Measurements from ENCODE around the gene FBXW7. TPM values are rescaled to one million over a fixed set of nuclear protein-coding genes. Genes with fewer than 3 reads are reported as not detected.

Gene FBXW7
- total and polyA plus RNA-seq, 2 donors from 2014 or later, result 5.5 to 64.0 TPM

- Histone ChIP-seq H3K4me3 (ENCODE audit: low read length in 3 of 3) (no peak overlapping the region), H3K27ac (ENCODE audit: low read depth in 2 of 2, low read length in 2 of 2) (no peak overlapping the region), H3K27me3 (ENCODE audit: control insufficient read depth, insufficient read depth, low read length) (no peaks in the 10 kb centered on the region), H3K9ac (ENCODE audit: low read length in 3 of 3) (no peak overlapping the region), H3K9me3 (ENCODE audit: control insufficient read depth in 2 of 3, insufficient read depth in 1 of 3, low read length in 3 of 3) (no peaks in the 10 kb centered on the region), H3K36me3 (ENCODE audit: control insufficient read depth in 2 of 3, insufficient read depth in 3 of 3, low read length in 3 of 3) (no peaks in the 10 kb centered on the region), H3K4me1 (ENCODE audit: control insufficient read depth in 2 of 3, insufficient read depth in 2 of 3, low read depth in 1 of 3, low read length in 3 of 3) (no peaks in the 10 kb centered on the region)
- FAIRE-seq (no peak), DNase-seq (no peak)
- TF ChIP-seq, protein P1, sequence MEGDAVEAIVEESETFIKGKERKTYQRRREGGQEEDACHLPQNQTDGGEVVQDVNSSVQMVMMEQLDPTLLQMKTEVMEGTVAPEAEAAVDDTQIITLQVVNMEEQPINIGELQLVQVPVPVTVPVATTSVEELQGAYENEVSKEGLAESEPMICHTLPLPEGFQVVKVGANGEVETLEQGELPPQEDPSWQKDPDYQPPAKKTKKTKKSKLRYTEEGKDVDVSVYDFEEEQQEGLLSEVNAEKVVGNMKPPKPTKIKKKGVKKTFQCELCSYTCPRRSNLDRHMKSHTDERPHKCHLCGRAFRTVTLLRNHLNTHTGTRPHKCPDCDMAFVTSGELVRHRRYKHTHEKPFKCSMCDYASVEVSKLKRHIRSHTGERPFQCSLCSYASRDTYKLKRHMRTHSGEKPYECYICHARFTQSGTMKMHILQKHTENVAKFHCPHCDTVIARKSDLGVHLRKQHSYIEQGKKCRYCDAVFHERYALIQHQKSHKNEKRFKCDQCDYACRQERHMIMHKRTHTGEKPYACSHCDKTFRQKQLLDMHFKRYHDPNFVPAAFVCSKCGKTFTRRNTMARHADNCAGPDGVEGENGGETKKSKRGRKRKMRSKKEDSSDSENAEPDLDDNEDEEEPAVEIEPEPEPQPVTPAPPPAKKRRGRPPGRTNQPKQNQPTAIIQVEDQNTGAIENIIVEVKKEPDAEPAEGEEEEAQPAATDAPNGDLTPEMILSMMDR (IDR thresholded peaks at IDR 0.05; ENCODE audit: borderline replicate concordance, extremely low read depth, insufficient read depth), result no peak
- intact Hi-C loops (cut with DNase I), result no loop called here
These were observed 166.5 kb downstream of the FBXW7 start for GRCh38 chr4:152369203-152369901.

- DNase-seq, result no peak
- no peaks in the 10 kb centered on the region for H3K9me3 ChIP-seq (ENCODE audit: control insufficient read depth in 2 of 3, insufficient read depth in 1 of 3, low read length in 3 of 3)
These were observed 167.9 kb downstream of the FBXW7 start for GRCh38 chr4:152368001-152368400.

GRCh38 chr4:152364883-152365282 lies 171.0 kb downstream of the FBXW7 start:
- Histone ChIP-seq H3K4me1 (ENCODE audit: control insufficient read depth in 2 of 3, insufficient read depth in 2 of 3, low read depth in 1 of 3, low read length in 3 of 3) (no peaks in the 10 kb centered on the region), H3K4me3 (ENCODE audit: low read length in 3 of 3) (no peak overlapping the region), H3K9me3 (ENCODE audit: control insufficient read depth in 2 of 3, insufficient read depth in 1 of 3, low read length in 3 of 3) (no peaks in the 10 kb centered on the region), H3K27ac (ENCODE audit: low read depth in 2 of 2, low read length in 2 of 2) (no peak overlapping the region), H3K9ac (ENCODE audit: low read length in 3 of 3) (no peak overlapping the region), H3K36me3 (ENCODE audit: control insufficient read depth in 2 of 3, insufficient read depth in 3 of 3, low read length in 3 of 3) (no peaks in the 10 kb centered on the region), H3K27me3 (ENCODE audit: control insufficient read depth, insufficient read depth, low read length) (no peaks in the 10 kb centered on the region)
- DNase-seq (no peak), FAIRE-seq (no peak)
- TF ChIP-seq, protein P1 (IDR thresholded peaks at IDR 0.05; ENCODE audit: borderline replicate concordance, extremely low read depth, insufficient read depth), result no peak
- intact Hi-C loops (cut with DNase I), result no loop called here

More at GRCh38 chr4:152368001-152368400, 167.9 kb downstream of the FBXW7 start:
- H3K9ac ChIP-seq (ENCODE audit: low read length in 3 of 3), result no peak overlapping the region
- no peaks in the 10 kb centered on the region for H3K4me1 ChIP-seq (ENCODE audit: control insufficient read depth in 2 of 3, insufficient read depth in 2 of 3, low read depth in 1 of 3, low read length in 3 of 3)
- FAIRE-seq, result no peak
- H3K27ac ChIP-seq (ENCODE audit: low read depth in 2 of 2, low read length in 2 of 2), result no peak overlapping the region
- no peak overlapping the region for H3K4me3 ChIP-seq (ENCODE audit: low read length in 3 of 3)
- H3K27me3 ChIP-seq (ENCODE audit: control insufficient read depth, insufficient read depth, low read length), result no peaks in the 10 kb centered on the region
- H3K36me3 ChIP-seq (ENCODE audit: control insufficient read depth in 2 of 3, insufficient read depth in 3 of 3, low read length in 3 of 3), result no peaks in the 10 kb centered on the region
- TF ChIP-seq, protein P1 (IDR thresholded peaks at IDR 0.05; ENCODE audit: borderline replicate concordance, extremely low read depth, insufficient read depth), result no peak
- intact Hi-C loops (cut with DNase I), result no loop called here
